Smooth muscle cell (in vitro differentiated cells): ENCODE results near the gene TNNT3. TPM values are rescaled to one million over a fixed set of nuclear protein-coding genes. Genes with fewer than 3 reads are reported as not detected.
"Not testable (repeated sequence)": the region's sequence is repeated elsewhere in the genome, so short reads cannot be mapped to it uniquely, and the experiment has no call there.

Source experiments
- DNase-seq: peaks from one replicate; lab custom pipeline; 2025; ENCODE audit not compliant: unreplicated experiment; lab: John Stamatoyannopoulos, UW
- H2AFZ ChIP-seq: fragments of 200-600 bp; sonication (generic); 2 replicates; pipeline ENCODE4 v1.6.0; 2016; ENCODE audit warnings: antibody characterized with exemption, low read depth, mild to moderate bottlenecking
- H3F3A ChIP-seq: fragments of 200-600 bp; sonication (generic); 2 replicates; pipeline ENCODE4 v1.6.0; 2017; ENCODE audit warnings: antibody characterized with exemption, low read depth
- H3K27ac ChIP-seq: fragments of 200-600 bp; sonication (generic); 2 replicates; pipeline ENCODE4 v1.5.1; 2016; ENCODE audit warnings: low read depth, mild to moderate bottlenecking
- H3K27me3 ChIP-seq: fragments of 200-600 bp; sonication (generic); 2 replicates; pipeline ENCODE4 v1.6.1; 2016; ENCODE audit warnings: low read depth, mild to moderate bottlenecking
- H3K36me3 ChIP-seq: fragments of 200-600 bp; sonication (generic); 2 replicates; pipeline ENCODE4 v1.5.1; 2016; ENCODE audit warnings: low read depth
- H3K4me1 ChIP-seq: fragments of 200-600 bp; sonication (generic); 2 replicates; pipeline ENCODE4 v1.5.1; 2016; ENCODE audit warnings: low read depth
- H3K4me2 ChIP-seq: fragments of 200-600 bp; sonication (generic); 2 replicates; pipeline ENCODE4 v1.6.0; 2016; ENCODE audit warnings: mild to moderate bottlenecking
- H3K4me3 ChIP-seq: fragments of 200-600 bp; sonication (generic); 2 replicates; pipeline ENCODE4 v1.5.1; 2016; ENCODE audit warnings: mild to moderate bottlenecking
- H3K79me2 ChIP-seq: fragments of 200-600 bp; sonication (generic); 2 replicates; pipeline ENCODE4 v1.6.0; 2016; ENCODE audit warnings: low read depth, mild to moderate bottlenecking
- H3K9ac ChIP-seq: fragments of 200-600 bp; sonication (generic); 2 replicates; pipeline ENCODE4 v1.6.0; 2016; ENCODE audit warnings: low read depth
- H3K9me3 ChIP-seq: fragments of 200-600 bp; sonication (generic); replicated peaks from 2 replicates; pipeline ENCODE4 v1.5.1; 2016; ENCODE audit warnings: low read depth
- H4K20me1 ChIP-seq: fragments of 200-600 bp; sonication (generic); 2 replicates; pipeline ENCODE4 v1.6.0; 2016; ENCODE audit warnings: low read depth
- CTCF ChIP-seq: fragments of 200-600 bp; sonication (generic); IDR thresholded peaks from 2 replicates; pipeline ENCODE4 v1.5.1; 2017; ENCODE audit warnings: borderline replicate concordance, mild to moderate bottlenecking, antibody characterized with exemption; ENCODE audit not compliant: insufficient read depth, poor library complexity, severe bottlenecking
- WGBS: methylation state at CpG from one replicate; pipeline ENCODE4 v1.1.7; 2016; ENCODE audit warnings: low lambda C conversion rate; 5-methylcytosine and 5-hydroxymethylcytosine counted together
- polyA plus RNA-seq: library from polyadenylated mRNA; unstranded; fragments of >200 nt; fragmentation: Nextera tagmentation; extraction: Ambion mirVana; gene quantifications from 2 replicates; pipeline ENCODE4 v1.2.1, GENCODE V29; 2016
- total RNA-seq: library from RNA; depleted of rRNA; stranded (reverse); fragments of >200 nt; gene quantifications from 2 replicates; pipeline ENCODE4 v1.2.3, GENCODE V29; 2014

The TNNT3 gene
- total and polyA plus RNA-seq, 2 experiments from 2014 or later = 0.97 to 1.9 TPM

GRCh38 chr11:1883346-1884302 is 35.9 kb upstream of the TNNT3 start:
- H3F3A ChIP-seq = no peaks in the 10 kb centered on the region
- H3K9ac ChIP-seq = no peak overlapping the region
- no peak overlapping the region for H2AFZ ChIP-seq
- H4K20me1 ChIP-seq = no peaks in the 10 kb centered on the region
- no peak for DNase-seq
- 93% methylated on average over 14 of the region's 14 CpGs for WGBS
- TF ChIP-seq CTCF = no peak
- H3K27me3 ChIP-seq = no peaks in the 10 kb centered on the region
- no peak overlapping the region for H3K27ac ChIP-seq
- H3K79me2 ChIP-seq = no peaks in the 10 kb centered on the region
- H3K9me3 ChIP-seq = no peaks in the 10 kb centered on the region
- no peak overlapping the region for H3K4me2 ChIP-seq
- no peaks in the 10 kb centered on the region for H3K36me3 ChIP-seq
- H3K4me3 ChIP-seq = no peak overlapping the region
- no peaks in the 10 kb centered on the region for H3K4me1 ChIP-seq

GRCh38 chr11:1884303-1884700 is 35.2 kb upstream of the TNNT3 start:
- Histone ChIP-seq H3K4me2 (no peak overlapping the region), H2AFZ (no peak overlapping the region), H4K20me1 (no peaks in the 10 kb centered on the region), H3K9ac (no peak overlapping the region), H3F3A (no peaks in the 10 kb centered on the region), H3K27me3 (no peaks in the 10 kb centered on the region), H3K36me3 (no peaks in the 10 kb centered on the region), H3K27ac (no peak overlapping the region), H3K9me3 (no peaks in the 10 kb centered on the region), H3K4me1 (no peaks in the 10 kb centered on the region), H3K79me2 (no peaks in the 10 kb centered on the region), H3K4me3 (no peak overlapping the region)
- no peak for TF ChIP-seq CTCF
- DNase-seq = no peak
- WGBS = 86% methylated on average over 5 of the region's 5 CpGs

GRCh38 chr11:1886551-1886950 is 33.0 kb upstream of the TNNT3 start:
- H3K4me3 ChIP-seq, H3F3A ChIP-seq, H3K27me3 ChIP-seq, H3K9ac ChIP-seq, H3K9me3 ChIP-seq, H3K4me2 ChIP-seq, H3K79me2 ChIP-seq, H3K27ac ChIP-seq, DNase-seq, H4K20me1 ChIP-seq, H2AFZ ChIP-seq, H3K36me3 ChIP-seq, H3K4me1 ChIP-seq: not testable (repeated sequence)
- WGBS = 90% methylated on average over 13 of the region's 13 CpGs

GRCh38 chr11:1887451-1888346 is 31.8 kb upstream of the TNNT3 start:
- Histone ChIP-seq H3K36me3 (no peaks in the 10 kb centered on the region), H3K79me2 (no peaks in the 10 kb centered on the region), H2AFZ (no peak overlapping the region), H3K9me3 (no peaks in the 10 kb centered on the region), H3K4me2 (no peak overlapping the region), H4K20me1 (no peaks in the 10 kb centered on the region), H3K27ac (no peak overlapping the region), H3K27me3 (no peaks in the 10 kb centered on the region), H3K4me1 (no peaks in the 10 kb centered on the region), H3F3A (no peaks in the 10 kb centered on the region), H3K4me3 (no peak overlapping the region), H3K9ac (no peak overlapping the region)
- 87% methylated on average over 11 of the region's 11 CpGs for WGBS
- TF ChIP-seq CTCF = no peak
- no peak for DNase-seq
